ACC112 (cell line): ENCODE results near the gene NYAP1.
"Not testable (repeated sequence)": the region's sequence is repeated elsewhere in the genome, so short reads cannot be mapped to it uniquely, and the experiment has no call there.

Source experiments
- H2AFZ ChIP-seq: fragments of 200-600 bp; sonication (generic); one replicate; pipeline ENCODE4 v1.6.0; 2017; ENCODE audit warnings: antibody characterized with exemption, low read length; ENCODE audit not compliant: unreplicated experiment
- H3K27ac ChIP-seq: fragments of 200-600 bp; sonication (generic); 2 replicates; pipeline ENCODE4 v1.5.1; 2014; ENCODE audit warnings: low read depth, mild to moderate bottlenecking, antibody characterized with exemption, low read length, moderate library complexity
- H3K27me3 ChIP-seq: fragments of 200-600 bp; sonication (generic); 2 replicates; pipeline ENCODE4 v1.6.1; 2014; ENCODE audit warnings: mild to moderate bottlenecking, antibody characterized with exemption, low read length, moderate library complexity, mixed read lengths; ENCODE audit not compliant: insufficient read depth
- H3K36me3 ChIP-seq: fragments of 200-600 bp; sonication (generic); 2 replicates; pipeline ENCODE4 v1.6.1; 2016; ENCODE audit warnings: mild to moderate bottlenecking, antibody characterized with exemption, low read length, moderate library complexity, mixed read lengths; ENCODE audit not compliant: insufficient read depth
- H3K4me1 ChIP-seq: fragments of 200-600 bp; sonication (generic); one replicate; pipeline ENCODE4 v1.6.1; 2016; ENCODE audit warnings: low read length, mixed read lengths; ENCODE audit not compliant: insufficient read depth, unreplicated experiment, control insufficient read depth
- H3K4me3 ChIP-seq: fragments of 200-600 bp; sonication (generic); 2 replicates; pipeline ENCODE4 v1.5.1; 2014; ENCODE audit warnings: mild to moderate bottlenecking, low read depth, low read length
- H3K79me2 ChIP-seq: fragments of 200-600 bp; sonication (generic); one replicate; pipeline ENCODE4 v1.6.0; 2016; ENCODE audit warnings: low read length; ENCODE audit not compliant: control insufficient read depth, unreplicated experiment, insufficient read depth

Gene NYAP1

GRCh38 chr7:100536695-100537094 is 53.0 kb downstream of the NYAP1 start:
- H3K4me3 ChIP-seq, H2AFZ ChIP-seq, H3K27me3 ChIP-seq, H3K27ac ChIP-seq, H3K36me3 ChIP-seq: not testable (repeated sequence)
- H3K79me2 ChIP-seq: peaks cover 22% of the 10 kb centered on the region
- H3K4me1 ChIP-seq: peaks cover 11% of the 10 kb centered on the region

GRCh38 chr7:100538348-100538653 is 54.6 kb downstream of the NYAP1 start:
- Histone ChIP-seq H3K27ac (peak overlapping the region; percentile 18), H3K36me3 (no peaks in the 10 kb centered on the region), H3K79me2 (peaks cover 33% of the 10 kb centered on the region), H3K4me3 (peak overlapping the region; percentile 77), H3K27me3 (no peaks in the 10 kb centered on the region), H3K4me1 (peaks cover 12% of the 10 kb centered on the region), H2AFZ (peak overlapping the region; percentile 70)

- H3K4me3 ChIP-seq: peak within 1 kb of the TSS; percentile 93
- no peaks in the 10 kb centered on the region for H3K27me3 ChIP-seq
- H3K36me3 ChIP-seq: no peaks in the 10 kb centered on the region
- H3K79me2 ChIP-seq: peaks cover 38% of the 10 kb centered on the region
- peak within 1 kb of the TSS; percentile 18 for H3K27ac ChIP-seq
- H3K4me1 ChIP-seq: peaks cover 17% of the 10 kb centered on the region
- peak within 1 kb of the TSS; percentile 70 for H2AFZ ChIP-seq
Observed at GRCh38 chr7:100538654-100539435, 55.1 kb downstream of the NYAP1 start, which contains the start of gene AGFG2. Gene AGFG2 (plus strand): TSS chr7:100539203. CDS start chr7:100539347, 144 bp downstream.

GRCh38 chr7:100539436-100540006 is 55.8 kb downstream of the NYAP1 start:
- Histone ChIP-seq H2AFZ (peak overlapping the region; percentile 63), H3K27ac (no peak overlapping the region), H3K79me2 (peaks cover 43% of the 10 kb centered on the region), H3K36me3 (no peaks in the 10 kb centered on the region), H3K27me3 (no peaks in the 10 kb centered on the region), H3K4me1 (peaks cover 24% of the 10 kb centered on the region), H3K4me3 (peak overlapping the region; percentile 93)

- H3K79me2 ChIP-seq: peaks cover 43% of the 10 kb centered on the region
- H3K27me3 ChIP-seq: no peaks in the 10 kb centered on the region
- no peaks in the 10 kb centered on the region for H3K36me3 ChIP-seq
- peaks cover 30% of the 10 kb centered on the region for H3K4me1 ChIP-seq
- peak overlapping the region; percentile 93 for H3K4me3 ChIP-seq
- H2AFZ ChIP-seq: no peak overlapping the region
- no peak overlapping the region for H3K27ac ChIP-seq
Observed at GRCh38 chr7:100540073-100540723, 56.5 kb downstream of the NYAP1 start.

- peaks cover 43% of the 10 kb centered on the region for H3K79me2 ChIP-seq
- not testable (repeated sequence) for H2AFZ ChIP-seq, H3K4me3 ChIP-seq, H3K27me3 ChIP-seq, H3K27ac ChIP-seq, H3K36me3 ChIP-seq
- H3K4me1 ChIP-seq: peaks cover 39% of the 10 kb centered on the region
Observed at GRCh38 chr7:100541309-100541708, 57.6 kb downstream of the NYAP1 start.

GRCh38 chr7:100543586-100543985 is 59.9 kb downstream of the NYAP1 start:
- H3K27ac ChIP-seq: peak overlapping the region; percentile 89
- no peak overlapping the region for H2AFZ ChIP-seq
- H3K4me3 ChIP-seq: no peak overlapping the region
- H3K79me2 ChIP-seq: peaks cover 54% of the 10 kb centered on the region
- peaks cover 61% of the 10 kb centered on the region for H3K4me1 ChIP-seq
- H3K36me3 ChIP-seq: no peaks in the 10 kb centered on the region
- no peaks in the 10 kb centered on the region for H3K27me3 ChIP-seq

- Histone ChIP-seq H3K27ac (peak overlapping the region; percentile 89), H3K36me3 (no peaks in the 10 kb centered on the region; the same call in 1 of the 2 replicates), H3K27me3 (no peaks in the 10 kb centered on the region), H3K79me2 (peaks cover 53% of the 10 kb centered on the region), H2AFZ (no peak overlapping the region), H3K4me3 (no peak overlapping the region), H3K4me1 (peaks cover 64% of the 10 kb centered on the region)
Observed at GRCh38 chr7:100544386-100544785, 60.7 kb downstream of the NYAP1 start.
